GM12878 (cell line): ENCODE measurements around the gene DRAXIN. TPM values are rescaled to one million over a fixed set of nuclear protein-coding genes. Genes with fewer than 3 reads are reported as not detected.

Source experiments
- ATAC-seq: fragments of 200-7000 bp; cut with Tn5 transposase; 3 replicates; pipeline ENCODE4 v1.9.1; 2020; ENCODE audit warnings: mild to moderate bottlenecking, moderate library complexity
- BruUV-seq: library from RNA; stranded (reverse); fragments of 400-500 nt; replicated peaks from 2 replicates; lab custom pipeline; 2021; lab: Mats Ljungman, UMichigan
- CTCF ChIA-PET: fragments of 300-600 bp; sonication (Branson Sonifier 250); formaldehyde crosslinking; extraction: SDS; loops from one replicate; lab custom pipeline; 2021; ENCODE audit warnings: inconsistent platforms; lab: Yijun Ruan, JAX
- POLR2A ChIA-PET: fragments of 350-600 bp; formaldehyde crosslinking; extraction: SDS; loops from one replicate; lab custom pipeline; 2021; ENCODE audit warnings: inconsistent platforms; lab: Charles Lee
- RAD21 ChIA-PET: fragments of 300-600 bp; sonication (Branson Sonifier 250); formaldehyde crosslinking; loops from one replicate; lab custom pipeline; 2023; ENCODE audit warnings: antibody characterized with exemption; ENCODE audit not compliant: unreplicated experiment; lab: Charles Lee
- SMC1A ChIA-PET: fragments of 300-600 bp; sonication (Branson Sonifier 250); formaldehyde crosslinking; loops from one replicate; lab custom pipeline; 2023; ENCODE audit not compliant: unreplicated experiment, uncharacterized antibody; lab: Charles Lee
- DNase-seq: peaks from one replicate; pipeline ENCODE4 v3.0.0-alpha.2; 2011; ENCODE audit warnings: low read depth, low spot score
- FAIRE-seq: peaks from 3 replicates; lab custom pipeline; 2011; peaks lifted over from hg19 to GRCh38; lab: Jason Lieb, UNC
- H2AFZ ChIP-seq: 2 replicates; pipeline ENCODE4 v1.6.0; 2011; ENCODE audit warnings: low read depth, low read length, control low read depth; ENCODE audit not compliant: control insufficient read depth
- H3K27ac ChIP-seq: 2 replicates; pipeline ENCODE4 v1.5.1; 2011; ENCODE audit warnings: control low read depth; ENCODE audit not compliant: control insufficient read depth, insufficient read depth
- H3K27me3 ChIP-seq, 2 experiments: replicated peaks in 1 of 2; 2 replicates each; pipeline versions ENCODE4 v1.6.0 to v1.6.1; 2011; ENCODE audit warnings: low read length in 1 of 2; ENCODE audit not compliant: control insufficient read depth in 2 of 2, insufficient read depth in 2 of 2
- H3K36me3 ChIP-seq, 2 experiments: 2 replicates each; pipeline ENCODE4 v1.5.1; 2011; ENCODE audit warnings: low read length in 1 of 2; ENCODE audit not compliant: control insufficient read depth in 2 of 2, insufficient read depth in 2 of 2
- H3K4me1 ChIP-seq: 2 replicates; pipeline ENCODE4 v1.6.1; 2011; ENCODE audit warnings: mild to moderate bottlenecking, low read length, moderate library complexity, mixed read lengths; ENCODE audit not compliant: control insufficient read depth, insufficient read depth
- H3K4me2 ChIP-seq: 2 replicates; pipeline ENCODE4 v1.6.0; 2011; ENCODE audit warnings: control low read depth; ENCODE audit not compliant: control insufficient read depth, insufficient read depth
- H3K4me3 ChIP-seq: fragments of 200-600 bp; sonication (generic); 2 replicates; pipeline ENCODE4 v1.5.1; 2016
- H3K79me2 ChIP-seq: 2 replicates; pipeline ENCODE4 v1.6.0; 2011; ENCODE audit warnings: low read length; ENCODE audit not compliant: control insufficient read depth, insufficient read depth
- H3K9ac ChIP-seq: 2 replicates; pipeline ENCODE4 v1.8.0; 2011; ENCODE audit warnings: low read length, control low read depth, mixed read lengths; ENCODE audit not compliant: control insufficient read depth, insufficient read depth
- H3K9me3 ChIP-seq: replicated peaks from 3 replicates; pipeline ENCODE4 v1.5.1; 2011; ENCODE audit warnings: mild to moderate bottlenecking, low read length; ENCODE audit not compliant: control insufficient read depth, insufficient read depth
- H4K20me1 ChIP-seq: 2 replicates; pipeline ENCODE4 v1.6.0; 2011; ENCODE audit not compliant: control insufficient read depth, insufficient read depth
- BCL3 ChIP-seq: IDR thresholded peaks from 2 replicates; pipeline ENCODE4 v1.6.1; 2011; ENCODE audit warnings: borderline replicate concordance, low read depth, mild to moderate bottlenecking, moderate library complexity, low read length; ENCODE audit not compliant: insufficient read depth, poor library complexity, severe bottlenecking
- CBFB ChIP-seq: IDR thresholded peaks from 2 replicates; pipeline ENCODE4 v1.6.1; 2016; ENCODE audit warnings: antibody characterized with exemption, low read depth
- CHD4 ChIP-seq: fragments of 200-600 bp; sonication (generic); IDR thresholded peaks from 2 replicates; pipeline ENCODE4 v1.6.1; 2016; ENCODE audit warnings: mild to moderate bottlenecking
- CREB1 ChIP-seq: IDR thresholded peaks from 2 replicates; pipeline ENCODE4 v1.6.1; 2012; ENCODE audit warnings: low read depth, mild to moderate bottlenecking, inconsistent platforms
- EP300 ChIP-seq, 2 experiments: fragments of 150-350 bp in 1 of 2; IDR thresholded peaks; 2 replicates each; pipeline ENCODE4 v1.6.1; 2011 to 2012; ENCODE audit warnings: low read depth in 2 of 2, low read length in 2 of 2, borderline replicate concordance in 1 of 2, improper control_type of control experiment in 1 of 2, inconsistent platforms in 1 of 2; ENCODE audit not compliant: control insufficient read depth in 1 of 2
- GATAD2B ChIP-seq: fragments of 450-650 bp; conservative IDR thresholded peaks from 2 replicates; pipeline ENCODE4 v1.6.1; 2017; ENCODE audit warnings: low read depth, mild to moderate bottlenecking, moderate library complexity
- HDAC6 ChIP-seq: fragments of 200-600 bp; sonication (generic); IDR thresholded peaks from one replicate; pipeline ENCODE4 v1.8.0; 2017; ENCODE audit warnings: antibody characterized with exemption; ENCODE audit not compliant: unreplicated experiment
- IRF4 ChIP-seq: IDR thresholded peaks from 2 replicates; pipeline ENCODE4 v1.6.1; 2011; ENCODE audit warnings: low read depth, low read length
- JUND ChIP-seq: IDR thresholded peaks from 2 replicates; pipeline ENCODE4 v1.6.1; 2012; ENCODE audit warnings: low read depth, mild to moderate bottlenecking, low read length, improper control_type of control experiment, moderate library complexity
- MEF2A ChIP-seq: IDR thresholded peaks from 2 replicates; pipeline ENCODE4 v1.6.1; 2011; ENCODE audit warnings: low read depth, mild to moderate bottlenecking, low read length, moderate library complexity; ENCODE audit not compliant: insufficient read depth
- SIN3A ChIP-seq: IDR thresholded peaks from 2 replicates; pipeline ENCODE4 v1.6.1; 2012; ENCODE audit warnings: low read depth, low read length, improper control_type of control experiment
- SREBF2 ChIP-seq: IDR thresholded peaks from 2 replicates; pipeline ENCODE4 v1.6.1; 2012; ENCODE audit warnings: mild to moderate bottlenecking, low read length
- ZNF622 ChIP-seq: fragments of 450-650 bp; IDR thresholded peaks from 2 replicates; pipeline ENCODE4 v1.6.1; 2017; ENCODE audit warnings: mild to moderate bottlenecking, inconsistent platforms
- WGBS: methylation state at CpG from one replicate; pipeline ENCODE4 v1.1.6; 2016; ENCODE audit warnings: low lambda C conversion rate; ENCODE audit not compliant: insufficient replicate concordance, insufficient coverage; ENCODE audit errors: missing lambda C conversion rate; 5-methylcytosine and 5-hydroxymethylcytosine counted together
- in situ Hi-C: fragments of 300-500 bp; cut with MboI; formaldehyde crosslinking; loops from 9 replicates; pipeline ENCODE4 v1.14.3; 2018; ENCODE audit warnings: mixed read lengths
- intact Hi-C: fragments of 100-400 bp; cut with micrococcal nuclease; formaldehyde crosslinking; loops from one replicate; pipeline ENCODE4 v1.14.2; 2022; ENCODE audit not compliant: unreplicated experiment
- polyA plus RNA-seq, 11 experiments: library from polyadenylated mRNA; depleted of rRNA in 4 of 11; unstranded in 6 of 11; stranded (reverse) in 5 of 11; fragments of >200 nt; fragmentation: Nextera tagmentation in 4 of 11; fragmentation: Illumina TruSeq in 1 of 11; extraction: Ambion mirVana in 4 of 11; extraction: Trizol in 1 of 11; gene quantifications; 1 replicate in 1 of 11; 2 replicates in 10 of 11; pipeline versions ENCODE4 v1.2.1 to v1.2.3, GENCODE V29; 2011 to 2016; ENCODE audit warnings: inconsistent platforms in 2 of 11, missing spikeins in 2 of 11, low read depth in 1 of 11
- total RNA-seq, 4 experiments: library from RNA; depleted of rRNA in 3 of 4; stranded (reverse); fragments of >200 nt in 3 of 4; fragmentation: Illumina TruSeq in 1 of 4; extraction: Trizol in 1 of 4; gene quantifications; 2 replicates each; pipeline versions ENCODE4 v1.2.1 to v1.2.3, GENCODE V29; 2013 to 2021

Gene DRAXIN
- total and polyA plus RNA-seq, 10 of the 15 experiments (the other 5 are each of a cell fraction or from before 2014, with no cell fraction given) = 0.01 to 0.05 (median 0.03) TPM; not detected in 3

- FAIRE-seq (no peak), ATAC-seq (no peak), DNase-seq (no peak)
- WGBS = 23% methylated on average over 20 of the region's 21 CpGs
- ChIA-PET SMC1A (interaction anchor here (0.6 to 1.6 kb wide), 6 partner anchors 62 to 163 kb away, joined by 3 to 5 read pairs (median 4); partner anchors contain the start of gene AGTRAP), CTCF (interaction anchor here (0.6 to 3.2 kb wide), 17 partner anchors 14 to 612 kb away, joined by 3 to 36 read pairs (median 6); partner anchors contain the start of genes AGTRAP and FBXO6), RAD21 (interaction anchor here (0.6 to 3.3 kb wide), 10 partner anchors 14 to 99 kb away, joined by 3 to 25 read pairs (median 3); partner anchors contain the start of gene FBXO6), POLR2A (no interaction called here)
- Histone ChIP-seq H3K27me3 (no peaks in the 10 kb centered on the region; a peak in 2 of 4 replicates), H3K4me1 (no peaks in the 10 kb centered on the region), H3K36me3 (no peaks in the 10 kb centered on the region), H2AFZ (no peak overlapping the region), H3K9me3 (no peaks in the 10 kb centered on the region), H3K27ac (no peak overlapping the region), H4K20me1 (no peaks in the 10 kb centered on the region), H3K9ac (no peak overlapping the region), H3K79me2 (no peaks in the 10 kb centered on the region), H3K4me2 (no peak overlapping the region), H3K4me3 (no peak overlapping the region)
- intact Hi-C loops = loop anchor here (1.0 kb wide), 2 partner anchors 70 to 100 kb away; no protein-coding TSS in a partner anchor
- no TSS peak for BruUV-seq
- in situ Hi-C loops = no loop called here
- TF ChIP-seq MEF2A (no peak), CHD4 (no peak), SREBF2 (no peak), GATAD2B (no peak), BCL3 (no peak), CREB1 (no peak), CBFB (no peak), SIN3A (no peak), IRF4 (no peak), EP300 (IDR thresholded peaks at IDR 0.05; ENCODE audit: borderline replicate concordance in 1 of 2, control insufficient read depth in 1 of 2, low read depth in 2 of 2, low read length in 2 of 2) (no peak), JUND (no peak), HDAC6 (no peak), ZNF622 (no peak)
Measured at GRCh38 chr1:11649624-11650330, 41.7 kb upstream of the DRAXIN start.
